ENCODE measurements around the gene C9orf153. TPM values are rescaled to one million over a fixed set of nuclear protein-coding genes. Genes with fewer than 3 reads are reported as not detected.

Gene C9orf153
- total RNA-seq, 1 experiment from 2014 or later: 0.17 TPM

- Mint-ChIP-seq H3K36me3 (ENCODE audit: insufficient read depth in 1 of 3, low read depth in 3 of 3) (no peaks in the 10 kb centered on the region), H3K27me3 (ENCODE audit: low read depth) (no peaks in the 10 kb centered on the region), H3K27ac (no peak overlapping the region), H3K4me3 (no peak overlapping the region), H3K4me1 (peaks cover under 1 to 7% of the 10 kb centered on the region in 2 experiments; a peak in 3 of 4 replicates), H3K9me3 (no peaks in the 10 kb centered on the region)
- no peak overlapping the region for H4K5ac ChIP-seq (ENCODE audit: insufficient read length, low read depth, low read length)
- no CpG with 5 or more reads among the region's 5 CpGs for WGBS (ENCODE audit: extremely low coverage, insufficient read length, low lambda C conversion rate)
- no peaks in the 10 kb centered on the region for H3K9me3 ChIP-seq (ENCODE audit: control insufficient read depth, low read depth, low read length)
- no peaks in the 10 kb centered on the region for H3K23me2 ChIP-seq (ENCODE audit: insufficient read length, low read depth, low read length, poor library complexity, severe bottlenecking)
- no peak overlapping the region for H3K27ac ChIP-seq (ENCODE audit: insufficient read length, low read depth, low read length)
- H3K4me1 ChIP-seq (ENCODE audit: insufficient read depth, low read length): no peaks in the 10 kb centered on the region
- H2BK120ac ChIP-seq (ENCODE audit: low read depth, low read length, poor library complexity, severe bottlenecking): no peak overlapping the region
- no peak overlapping the region for H3K56ac ChIP-seq (ENCODE audit: insufficient read length, low read depth, low read length)
- DNase-seq: no peak
- no peaks in the 10 kb centered on the region for H3K27me3 ChIP-seq (ENCODE audit: insufficient read depth, low read length)
- no peak overlapping the region for H3T11ph ChIP-seq (ENCODE audit: low read length)
- no peak overlapping the region for H2BK12ac ChIP-seq (ENCODE audit: insufficient read length, low read depth, low read length)
- no peaks in the 10 kb centered on the region for H3K79me2 ChIP-seq (ENCODE audit: insufficient read depth, low read length)
- no peak overlapping the region for H2AFZ ChIP-seq (ENCODE audit: low read length)
- no peak overlapping the region for H2BK5ac ChIP-seq (ENCODE audit: insufficient read length, low read length)
- no peaks in the 10 kb centered on the region for H4K20me1 ChIP-seq (ENCODE audit: control insufficient read depth, insufficient read depth, insufficient read length)
- H2BK20ac ChIP-seq (ENCODE audit: low read depth, low read length, poor library complexity, severe bottlenecking): no peak overlapping the region
- no peak overlapping the region for H2BK15ac ChIP-seq (ENCODE audit: low read depth, low read length)
- TF ChIP-seq CTCF (conservative IDR thresholded peaks at IDR 0.05): no peak
- no peak overlapping the region for H4K8ac ChIP-seq (replicated peaks; ENCODE audit: insufficient read length, low read depth, low read length)
- H3K14ac ChIP-seq (ENCODE audit: insufficient read depth, low read length): no peak overlapping the region
- H3K79me1 ChIP-seq (ENCODE audit: insufficient read depth, low read depth, low read length, poor library complexity, severe bottlenecking): no peaks in the 10 kb centered on the region
- no peak overlapping the region for H3K23ac ChIP-seq (ENCODE audit: insufficient read length, low read depth, low read length)
- no peak overlapping the region for H4K91ac ChIP-seq (ENCODE audit: insufficient read length, low read depth, low read length)
- H3K4ac ChIP-seq (ENCODE audit: low read depth, low read length): no peak overlapping the region
- no peak overlapping the region for H3K4me2 ChIP-seq (ENCODE audit: insufficient read depth, insufficient read length, low read length)
- H2AK5ac ChIP-seq (ENCODE audit: insufficient read length, low read length): no peak overlapping the region
- H3K18ac ChIP-seq (ENCODE audit: insufficient read length, low read depth, low read length): no peak overlapping the region
- no peak overlapping the region for H3K9ac ChIP-seq (ENCODE audit: extremely low read depth, insufficient read length, low read length)
Observed at GRCh38 chr9:86207193-86207592, 52.3 kb downstream of the C9orf153 start.

All from H9 (cell line).